ENCODE data around the gene FALEC. TPM values are rescaled to one million over a fixed set of nuclear protein-coding genes. Genes with fewer than 3 reads are reported as not detected.

FALEC gene
- total and polyA plus RNA-seq, 2 of the 8 experiments (the other 6 are each of a cell fraction or from before 2014, with no cell fraction given): not detected

DNA sequence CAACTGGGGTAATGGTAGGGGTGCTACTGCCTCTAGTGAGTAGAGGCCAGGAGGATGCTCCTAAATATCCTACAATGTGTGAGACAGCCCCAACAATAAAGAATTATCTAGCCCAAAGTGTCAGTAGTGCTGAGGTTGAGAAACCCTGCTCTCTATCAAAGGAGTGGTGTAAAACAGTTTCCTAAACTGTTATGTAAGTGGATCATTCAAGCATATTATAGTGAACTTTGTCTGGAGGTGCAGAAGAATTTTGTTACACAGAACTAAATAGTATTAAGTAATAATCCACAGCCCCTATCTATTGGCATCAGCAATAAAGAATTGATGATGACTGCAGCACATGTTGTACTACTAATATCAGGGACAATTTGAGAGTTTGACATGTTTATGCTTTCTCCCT is 48.6 kb upstream of the FALEC start:
- H3K23me2 ChIP-seq (ENCODE audit: low read depth, low read length): no peaks in the 10 kb centered on the region
- H3K27ac ChIP-seq (ENCODE audit: low read depth, low read length): no peak overlapping the region
- ChIA-PET POLR2A (ENCODE audit: partially characterized antibody) (no interaction called here), CTCF (ENCODE audit: partially characterized antibody) (no interaction called here)
- H3K4me3 ChIP-seq (ENCODE audit: extremely low read depth in 1 of 4, insufficient read depth in 2 of 4, low read depth in 3 of 4, low read length in 4 of 4): no peak overlapping the region
- H3K23ac ChIP-seq (ENCODE audit: insufficient read length): no peak overlapping the region
- no peaks in the 10 kb centered on the region for H3K27me3 ChIP-seq (replicated peaks in 1 of 4; ENCODE audit: control insufficient read depth in 3 of 4, extremely low read depth in 1 of 4, insufficient read depth in 3 of 4, low read length in 3 of 4)
- FAIRE-seq: no peak
- H3K9me3 ChIP-seq (ENCODE audit: insufficient read depth in 2 of 2, low read depth in 1 of 2, low read length in 1 of 2): no peaks in the 10 kb centered on the region
- no peak overlapping the region for H2BK120ac ChIP-seq (replicated peaks; ENCODE audit: low read depth, low read length)
- no peak overlapping the region for H2BK12ac ChIP-seq (ENCODE audit: low read depth, low read length)
- H3K4ac ChIP-seq (replicated peaks; ENCODE audit: insufficient read length, low read depth, low read length): no peak overlapping the region
- no peak overlapping the region for H2AK5ac ChIP-seq (ENCODE audit: low read depth, low read length)
- H4K91ac ChIP-seq (replicated peaks; ENCODE audit: insufficient read length, low read length): no peak overlapping the region
- H2BK15ac ChIP-seq (ENCODE audit: low read length): no peak overlapping the region
- H3K4me2 ChIP-seq (ENCODE audit: insufficient read depth in 1 of 2, low read depth in 2 of 2, low read length in 2 of 2): no peak overlapping the region
- H3K79me1 ChIP-seq (ENCODE audit: low read depth, low read length): no peaks in the 10 kb centered on the region
- no peak overlapping the region for H2AFZ ChIP-seq (ENCODE audit: low read length)
- H4K5ac ChIP-seq (ENCODE audit: insufficient read length, low read depth, low read length): no peak overlapping the region
- H4K20me1 ChIP-seq (replicated peaks in 1 of 2; ENCODE audit: control insufficient read depth in 1 of 2, insufficient read depth in 2 of 2, low read length in 2 of 2): peaks cover 0 to 1% of the 10 kb centered on the region in 2 experiments
- H3K14ac ChIP-seq (ENCODE audit: insufficient read length): no peak overlapping the region
- peaks cover 0 to under 1% (median 0%) of the 10 kb centered on the region in 4 experiments; a peak in 3 of 7 replicates for H3K4me1 ChIP-seq (replicated peaks in 1 of 4; ENCODE audit: control insufficient read depth in 3 of 4, insufficient read depth in 4 of 4, low read length in 3 of 4)
- H3K9ac ChIP-seq (replicated peaks in 1 of 4; ENCODE audit: extremely low read depth in 1 of 4, low read depth in 3 of 4, low read length in 3 of 4): no peak overlapping the region
- H3K56ac ChIP-seq (replicated peaks; ENCODE audit: insufficient read length, low read depth, low read length): no peak overlapping the region
- H2BK20ac ChIP-seq (ENCODE audit: low read length): no peak overlapping the region
- no peak overlapping the region for H2BK5ac ChIP-seq (ENCODE audit: low read depth, low read length)
- H3K36me3 ChIP-seq (ENCODE audit: control insufficient read depth in 2 of 4, insufficient read depth in 4 of 4, low read length in 3 of 4): peaks cover 19 to 42% (median 27%) of the 10 kb centered on the region in 4 experiments
- no peak overlapping the region for H3K18ac ChIP-seq (ENCODE audit: extremely low read depth, low read length)
- no peak overlapping the region for H4K8ac ChIP-seq (ENCODE audit: extremely low read depth, insufficient read depth, low read length)
- DNase-seq (ENCODE audit: low read depth in 1 of 2, low spot score in 2 of 2): no peak
- H3K79me2 ChIP-seq (ENCODE audit: control insufficient read depth in 1 of 2, insufficient read depth in 2 of 2, low read length in 2 of 2): no peaks in the 10 kb centered on the region
- TF ChIP-seq HDAC6 (IDR thresholded peaks at IDR 0.05; ENCODE audit: low read depth, low read length) (no peak), PHF8 (conservative IDR thresholded peaks at IDR 0.05; ENCODE audit: low read depth, low read length) (no peak), SIRT6 (IDR thresholded peaks at IDR 0.05; ENCODE audit: low read length) (no peak)
